GM21367 (cell line): Measurements from ENCODE around the gene PNCK.
"Not testable (repeated sequence)": the region's sequence is repeated elsewhere in the genome, so short reads cannot be mapped to it uniquely, and the experiment has no call there.

Experiments used
- ATAC-seq: cut with Tn5 transposase; IDR thresholded peaks from one replicate; pipeline ENCODE4 v1.9.1; 2021; ENCODE audit not compliant: unreplicated experiment

The PNCK gene

GRCh38 chrX:153673428-153674218 is at the start of gene PNCK:
PNCK (minus strand) TSS chrX:153673813; CDS start chrX:153673076, 737 bp downstream.
- ATAC-seq, result no peak

GRCh38 chrX:153722704-153723350 is 49.2 kb upstream of the PNCK start:
- no peak for ATAC-seq

- ATAC-seq, result no peak
Observed at GRCh38 chrX:153719701-153720100, 46.1 kb upstream of the PNCK start.

- no peak for ATAC-seq
Observed at GRCh38 chrX:153719238-153719637, 45.6 kb upstream of the PNCK start.

- ATAC-seq, result no peak
Observed at GRCh38 chrX:153717445-153717844, 43.8 kb upstream of the PNCK start.

GRCh38 chrX:153714256-153714655 is 40.6 kb upstream of the PNCK start:
- ATAC-seq, result no peak

GRCh38 chrX:153709726-153710674 is 36.4 kb upstream of the PNCK start:
- no peak for ATAC-seq

- no peak for ATAC-seq
Observed at GRCh38 chrX:153708415-153708814, 34.8 kb upstream of the PNCK start.

GRCh38 chrX:153707406-153707805 is 33.8 kb upstream of the PNCK start:
- no peak for ATAC-seq

GRCh38 chrX:153706799-153707198 is 33.2 kb upstream of the PNCK start:
- ATAC-seq, result no peak

GRCh38 chrX:153705403-153706060 is 31.9 kb upstream of the PNCK start:
- ATAC-seq, result not testable (repeated sequence)

GRCh38 chrX:153704631-153705402 is 31.2 kb upstream of the PNCK start:
- not testable (repeated sequence) for ATAC-seq

- no peak for ATAC-seq
Observed at GRCh38 chrX:153704021-153704526, 30.5 kb upstream of the PNCK start.

GRCh38 chrX:153703036-153703370 is 29.4 kb upstream of the PNCK start:
- ATAC-seq, result no peak

GRCh38 chrX:153702336-153703035 is 28.9 kb upstream of the PNCK start:
- no peak for ATAC-seq

GRCh38 chrX:153701706-153702105 is 28.1 kb upstream of the PNCK start:
- ATAC-seq, result no peak

- ATAC-seq, result no peak
Observed at GRCh38 chrX:153700967-153701366, 27.4 kb upstream of the PNCK start.

- ATAC-seq, result no peak
Observed at GRCh38 chrX:153700376-153700945, 26.8 kb upstream of the PNCK start.

- not testable (repeated sequence) for ATAC-seq
Observed at GRCh38 chrX:153699784-153700371, 26.3 kb upstream of the PNCK start.
